Measurements from ENCODE around the gene FOXP1. TPM values are rescaled to one million over a fixed set of nuclear protein-coding genes. Genes with fewer than 3 reads are reported as not detected.

Gene FOXP1
- total RNA-seq, 1 donor from 2014 or later: 71.3 TPM

DNA sequence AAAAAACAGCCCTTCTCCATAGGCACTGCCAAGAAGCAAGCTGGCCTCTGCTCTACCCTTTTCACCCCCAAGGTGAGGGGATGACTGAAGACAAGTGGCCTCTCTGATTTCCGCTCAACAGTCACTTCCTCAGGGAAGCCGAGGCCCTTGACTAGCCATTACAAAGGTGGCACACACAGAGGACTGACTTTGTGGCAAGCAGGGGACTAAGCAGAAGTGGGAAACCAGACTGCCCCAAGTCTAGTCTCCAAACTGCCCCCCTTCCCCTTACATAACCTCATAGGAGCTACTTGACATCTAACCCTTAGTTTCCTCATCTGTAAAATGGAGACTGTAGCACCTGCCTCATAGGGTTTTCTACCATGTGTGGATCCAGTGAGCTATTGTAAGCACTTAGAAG, 118.9 kb downstream of the FOXP1 start:
- Mint-ChIP-seq H3K9me3 (ENCODE audit: unreplicated experiment) (no peaks in the 10 kb centered on the region), H3K4me1 (ENCODE audit: unreplicated experiment) (peaks cover 11% of the 10 kb centered on the region), H3K4me3 (ENCODE audit: unreplicated experiment) (no peak overlapping the region), H3K36me3 (ENCODE audit: low read depth, unreplicated experiment) (no peaks in the 10 kb centered on the region), H3K27ac (ENCODE audit: unreplicated experiment) (no peak overlapping the region), H3K27me3 (ENCODE audit: unreplicated experiment) (no peaks in the 10 kb centered on the region)
- no peak for DNase-seq (ENCODE audit: low spot score)
- TF ChIP-seq, protein P1, sequence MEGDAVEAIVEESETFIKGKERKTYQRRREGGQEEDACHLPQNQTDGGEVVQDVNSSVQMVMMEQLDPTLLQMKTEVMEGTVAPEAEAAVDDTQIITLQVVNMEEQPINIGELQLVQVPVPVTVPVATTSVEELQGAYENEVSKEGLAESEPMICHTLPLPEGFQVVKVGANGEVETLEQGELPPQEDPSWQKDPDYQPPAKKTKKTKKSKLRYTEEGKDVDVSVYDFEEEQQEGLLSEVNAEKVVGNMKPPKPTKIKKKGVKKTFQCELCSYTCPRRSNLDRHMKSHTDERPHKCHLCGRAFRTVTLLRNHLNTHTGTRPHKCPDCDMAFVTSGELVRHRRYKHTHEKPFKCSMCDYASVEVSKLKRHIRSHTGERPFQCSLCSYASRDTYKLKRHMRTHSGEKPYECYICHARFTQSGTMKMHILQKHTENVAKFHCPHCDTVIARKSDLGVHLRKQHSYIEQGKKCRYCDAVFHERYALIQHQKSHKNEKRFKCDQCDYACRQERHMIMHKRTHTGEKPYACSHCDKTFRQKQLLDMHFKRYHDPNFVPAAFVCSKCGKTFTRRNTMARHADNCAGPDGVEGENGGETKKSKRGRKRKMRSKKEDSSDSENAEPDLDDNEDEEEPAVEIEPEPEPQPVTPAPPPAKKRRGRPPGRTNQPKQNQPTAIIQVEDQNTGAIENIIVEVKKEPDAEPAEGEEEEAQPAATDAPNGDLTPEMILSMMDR (IDR thresholded peaks at IDR 0.05; ENCODE audit: unreplicated experiment): no peak

DNA sequence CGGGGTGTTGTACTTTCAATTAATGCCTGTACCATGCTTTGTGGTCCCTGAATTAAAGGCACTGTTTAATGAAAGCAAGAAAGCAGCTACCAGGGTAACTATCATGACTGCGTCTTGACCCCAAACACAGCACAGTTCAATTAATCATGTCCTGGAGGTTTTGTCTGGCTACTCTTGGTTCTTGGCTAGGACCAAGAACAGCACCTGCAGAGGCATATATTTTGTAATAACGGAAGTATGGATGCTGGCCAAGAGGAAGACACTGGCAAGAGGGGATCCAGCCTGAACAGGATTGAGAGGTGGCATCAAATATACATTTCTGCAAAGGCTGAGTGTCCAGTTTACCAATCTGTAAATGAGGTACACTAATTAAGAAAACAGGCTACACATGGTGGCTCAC, 119.9 kb downstream of the FOXP1 start:
- no peak overlapping the region for H3K27ac Mint-ChIP-seq (ENCODE audit: unreplicated experiment)
- H3K4me3 Mint-ChIP-seq (ENCODE audit: unreplicated experiment): no peak overlapping the region
- no peaks in the 10 kb centered on the region for H3K27me3 Mint-ChIP-seq (ENCODE audit: unreplicated experiment)
- H3K9me3 Mint-ChIP-seq (ENCODE audit: unreplicated experiment): no peaks in the 10 kb centered on the region
- peaks cover 11% of the 10 kb centered on the region for H3K4me1 Mint-ChIP-seq (ENCODE audit: unreplicated experiment)
- TF ChIP-seq, protein P1 (IDR thresholded peaks at IDR 0.05; ENCODE audit: unreplicated experiment): no peak
- no peak for DNase-seq (ENCODE audit: low spot score)
- H3K36me3 Mint-ChIP-seq (ENCODE audit: low read depth, unreplicated experiment): no peaks in the 10 kb centered on the region

DNA sequence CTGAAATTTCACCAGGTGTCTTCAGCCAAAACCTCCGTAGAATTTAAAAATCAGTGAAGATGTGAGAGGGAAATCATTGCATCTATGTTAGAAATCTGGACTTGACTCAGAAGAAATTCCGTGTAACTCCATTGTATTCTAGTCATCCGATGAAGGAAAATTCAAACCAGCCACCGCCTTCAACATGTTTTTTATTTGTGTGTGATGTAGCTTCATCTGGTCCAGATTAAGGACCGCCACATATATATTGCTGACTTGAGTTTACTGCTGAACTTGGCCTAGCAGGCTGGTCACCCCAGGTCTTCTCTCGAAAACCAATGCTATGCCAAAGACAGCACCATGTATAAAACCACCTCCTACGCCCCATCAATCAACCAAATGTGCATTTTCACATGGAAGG, 120.9 kb downstream of the FOXP1 start:
- H3K36me3 Mint-ChIP-seq (ENCODE audit: low read depth, unreplicated experiment): no peaks in the 10 kb centered on the region
- no peak overlapping the region for H3K4me3 Mint-ChIP-seq (ENCODE audit: unreplicated experiment)
- TF ChIP-seq, protein P1 (IDR thresholded peaks at IDR 0.05; ENCODE audit: unreplicated experiment): no peak
- no peak overlapping the region for H3K27ac Mint-ChIP-seq (ENCODE audit: unreplicated experiment)
- no peak for DNase-seq (ENCODE audit: low spot score)
- H3K4me1 Mint-ChIP-seq (ENCODE audit: unreplicated experiment): peaks cover 9% of the 10 kb centered on the region
- H3K9me3 Mint-ChIP-seq (ENCODE audit: unreplicated experiment): no peaks in the 10 kb centered on the region
- H3K27me3 Mint-ChIP-seq (ENCODE audit: unreplicated experiment): no peaks in the 10 kb centered on the region

DNA sequence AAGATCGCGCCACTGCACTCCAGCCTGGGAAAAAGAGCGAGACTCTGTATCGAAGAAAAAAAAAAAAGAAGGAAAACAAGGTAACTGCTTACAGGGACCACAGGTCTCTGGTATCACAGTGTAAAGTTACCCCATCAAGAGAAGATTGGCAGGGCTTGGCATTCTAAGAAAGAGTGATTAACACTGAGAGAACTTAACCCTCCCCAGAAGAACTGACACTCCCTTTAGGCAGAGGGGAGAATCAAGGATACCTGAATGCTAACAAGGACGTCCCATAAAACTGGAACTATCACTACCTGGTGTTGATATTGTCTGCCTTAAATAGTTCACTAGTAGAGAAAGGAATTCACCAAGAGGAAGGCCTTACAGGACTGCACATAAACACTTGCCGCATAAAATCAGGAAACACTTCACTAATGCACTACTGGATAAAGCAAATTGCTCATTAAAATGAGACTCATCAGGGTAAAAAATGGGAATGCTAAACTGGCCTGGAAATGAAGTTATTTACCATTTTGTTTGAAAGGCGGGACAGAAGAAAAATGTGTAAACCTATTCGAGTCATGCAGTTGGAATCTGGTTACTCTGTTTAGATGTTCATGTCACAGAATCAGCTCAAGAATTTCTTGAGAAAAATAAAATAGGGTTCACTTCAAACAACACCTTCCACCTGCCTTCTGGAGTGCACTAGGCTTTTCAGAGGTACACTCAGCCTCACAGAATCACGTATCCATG, 121.6 kb downstream of the FOXP1 start:
- no peaks in the 10 kb centered on the region for H3K27me3 Mint-ChIP-seq (ENCODE audit: unreplicated experiment)
- TF ChIP-seq, protein P1 (IDR thresholded peaks at IDR 0.05; ENCODE audit: unreplicated experiment): no peak
- no peak for DNase-seq (ENCODE audit: low spot score)
- H3K4me1 Mint-ChIP-seq (ENCODE audit: unreplicated experiment): peaks cover 5% of the 10 kb centered on the region
- H3K4me3 Mint-ChIP-seq (ENCODE audit: unreplicated experiment): no peak overlapping the region
- H3K9me3 Mint-ChIP-seq (ENCODE audit: unreplicated experiment): no peaks in the 10 kb centered on the region
- no peaks in the 10 kb centered on the region for H3K36me3 Mint-ChIP-seq (ENCODE audit: low read depth, unreplicated experiment)
- no peak overlapping the region for H3K27ac Mint-ChIP-seq (ENCODE audit: unreplicated experiment)

DNA sequence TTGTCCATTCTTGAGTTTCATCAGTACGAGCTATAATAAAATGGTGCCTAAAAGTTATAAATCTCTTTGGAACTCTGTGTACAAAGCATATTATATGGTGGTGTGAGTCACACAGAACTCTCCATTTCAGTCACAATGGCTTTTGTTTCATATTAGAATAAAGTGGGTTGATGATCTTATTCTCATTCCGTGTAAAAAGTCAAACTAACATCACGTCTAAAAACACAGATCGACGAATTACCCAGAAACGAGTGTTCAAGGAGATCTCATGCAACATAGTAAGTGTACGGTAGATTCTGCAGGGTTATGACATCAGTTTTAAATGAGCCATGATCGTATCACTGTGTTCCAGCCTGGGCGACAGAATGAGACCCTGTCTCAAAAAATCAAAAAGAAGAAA, 122.4 kb downstream of the FOXP1 start:
- H3K4me1 Mint-ChIP-seq (ENCODE audit: unreplicated experiment): peaks cover 9% of the 10 kb centered on the region

More for the DNA sequence above, 122.4 kb downstream of the FOXP1 start:
- Mint-ChIP-seq H3K27ac (ENCODE audit: unreplicated experiment) (no peak overlapping the region), H3K27me3 (ENCODE audit: unreplicated experiment) (no peaks in the 10 kb centered on the region), H3K9me3 (ENCODE audit: unreplicated experiment) (no peaks in the 10 kb centered on the region), H3K4me3 (ENCODE audit: unreplicated experiment) (no peak overlapping the region), H3K36me3 (ENCODE audit: low read depth, unreplicated experiment) (no peaks in the 10 kb centered on the region)
- TF ChIP-seq, protein P1 (IDR thresholded peaks at IDR 0.05; ENCODE audit: unreplicated experiment): no peak
- DNase-seq (ENCODE audit: low spot score): no peak
